Fibroblast of skin of abdomen (primary cell): ENCODE results near the gene PTK6.

Experiments
- DNase-seq: peaks from one replicate; pipeline ENCODE4 v3.0.0-alpha.2; 2013

The PTK6 gene

GRCh38 chr20:63556873-63557478 is 19.8 kb upstream of the PTK6 start:
- no peak for DNase-seq

- no peak for DNase-seq
Observed at GRCh38 chr20:63555661-63556381, 18.6 kb upstream of the PTK6 start.

- DNase-seq, result no peak
Observed at GRCh38 chr20:63554361-63555278, 17.4 kb upstream of the PTK6 start.

- DNase-seq, result no peak
Observed at GRCh38 chr20:63553933-63554290, 16.7 kb upstream of the PTK6 start, which contains the start of gene FNDC11. Gene FNDC11, plus strand, starts transcription at chr20:63554159. Its CDS starts 1,505 bp downstream, at chr20:63555664.

- peak; percentile 73 for DNase-seq
Observed at GRCh38 chr20:63553251-63553932, 16.2 kb upstream of the PTK6 start.

- DNase-seq, result no peak
Observed at GRCh38 chr20:63552481-63553249, 15.5 kb upstream of the PTK6 start.

- DNase-seq, result no peak
Observed at GRCh38 chr20:63551068-63551467, 13.9 kb upstream of the PTK6 start.

GRCh38 chr20:63549679-63550282 is 12.6 kb upstream of the PTK6 start:
- DNase-seq, result no peak

- no peak for DNase-seq
Observed at GRCh38 chr20:63549019-63549418, 11.8 kb upstream of the PTK6 start.

- DNase-seq, result no peak
Observed at GRCh38 chr20:63548542-63548941, 11.4 kb upstream of the PTK6 start.

GRCh38 chr20:63547725-63548480 is 10.7 kb upstream of the PTK6 start, which contains the start of gene SRMS:
Gene SRMS, minus strand, starts transcription at chr20:63547749. Its CDS starts 286 bp downstream, at chr20:63547463.
- DNase-seq, result no peak

- DNase-seq, result no peak
Observed at GRCh38 chr20:63546956-63547724, 10.0 kb upstream of the PTK6 start.

- DNase-seq, result no peak
Observed at GRCh38 chr20:63546256-63546955, 9.2 kb upstream of the PTK6 start.

GRCh38 chr20:63545814-63546213 is 8.6 kb upstream of the PTK6 start:
- no peak for DNase-seq

- no peak for DNase-seq
Observed at GRCh38 chr20:63544958-63545516, 7.9 kb upstream of the PTK6 start.

- DNase-seq, result no peak
Observed at GRCh38 chr20:63544241-63544957, 7.2 kb upstream of the PTK6 start.

- DNase-seq, result no peak
Observed at GRCh38 chr20:63543733-63544132, 6.6 kb upstream of the PTK6 start.

- DNase-seq, result no peak
Observed at GRCh38 chr20:63543131-63543530, 6.0 kb upstream of the PTK6 start.
